Measurements from ENCODE around the gene ZG16. TPM values are rescaled to one million over a fixed set of nuclear protein-coding genes. Genes with fewer than 3 reads are reported as not detected.
A peak's percentile ranks its signal among the peaks of the same experiment; 100 is the strongest.

The ZG16 gene
- polyA plus RNA-seq, 1 donor: 0.08 TPM

DNA sequence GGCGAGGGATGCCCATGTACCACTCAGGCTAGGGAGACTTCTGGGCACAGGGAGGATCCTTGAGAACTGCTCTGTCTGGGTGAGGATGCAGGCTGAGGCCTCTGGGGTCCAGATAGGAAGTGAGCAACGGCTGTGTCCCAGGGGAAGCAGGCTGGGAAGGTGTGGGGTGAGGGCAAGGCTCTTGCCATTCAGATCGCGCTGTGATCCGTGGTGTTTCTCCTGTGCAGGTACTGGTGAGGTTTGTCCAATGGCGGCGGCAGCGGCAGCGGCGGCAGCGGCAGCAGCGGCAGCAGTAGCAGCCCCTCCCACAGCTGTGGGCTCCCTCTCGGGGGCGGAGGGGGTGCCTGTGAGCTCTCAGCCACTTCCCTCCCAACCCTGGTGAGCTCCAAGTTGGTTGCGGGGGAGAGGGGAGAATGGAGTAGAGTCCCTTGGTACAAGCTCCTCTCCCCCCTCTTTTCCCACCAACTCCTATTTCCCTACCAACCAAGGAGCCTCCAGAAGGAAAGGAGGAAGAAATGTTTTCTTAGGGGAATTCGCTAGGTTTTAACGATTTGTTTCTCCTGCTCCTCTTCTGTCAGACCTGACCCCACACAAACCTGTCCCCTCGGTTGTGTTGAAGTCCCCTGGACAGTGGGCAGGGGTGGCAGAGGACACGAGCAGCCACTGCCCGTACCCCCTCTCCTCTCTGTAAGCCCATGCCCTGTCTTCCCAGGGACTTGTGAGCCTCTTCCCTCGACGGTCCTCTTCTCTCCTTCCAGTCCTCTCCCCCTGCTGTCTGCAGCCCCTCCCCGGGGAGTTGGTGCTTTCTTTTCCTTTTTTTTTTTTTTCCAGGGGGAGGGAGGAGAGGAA lies 32.0 kb downstream of the ZG16 start:
- DNase-seq: no peak

DNA sequence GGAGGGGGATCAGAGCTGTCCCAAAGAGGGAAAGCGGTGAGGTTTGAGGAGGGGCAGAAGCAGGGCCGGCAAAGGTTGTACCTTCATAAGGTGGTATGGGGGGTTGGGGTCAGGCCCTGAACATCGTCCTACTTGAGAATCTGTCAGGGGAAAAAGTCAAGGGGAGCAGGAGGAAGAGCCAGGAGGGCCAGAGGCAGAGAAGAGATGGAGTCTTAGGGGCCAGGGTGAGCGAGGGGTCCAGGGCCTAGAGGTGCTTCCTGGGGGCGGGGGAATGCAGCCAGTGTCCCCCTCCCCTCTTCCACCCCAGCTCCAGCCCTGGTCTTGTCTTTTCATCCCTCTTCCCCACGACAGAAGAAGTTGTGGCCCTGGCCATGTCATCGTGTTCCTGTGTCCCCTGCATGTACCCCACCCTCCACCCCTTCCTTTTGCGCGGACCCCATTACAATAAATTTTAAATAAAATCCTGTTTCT lies 32.7 kb downstream of the ZG16 start:
- DNase-seq: no peak

DNA sequence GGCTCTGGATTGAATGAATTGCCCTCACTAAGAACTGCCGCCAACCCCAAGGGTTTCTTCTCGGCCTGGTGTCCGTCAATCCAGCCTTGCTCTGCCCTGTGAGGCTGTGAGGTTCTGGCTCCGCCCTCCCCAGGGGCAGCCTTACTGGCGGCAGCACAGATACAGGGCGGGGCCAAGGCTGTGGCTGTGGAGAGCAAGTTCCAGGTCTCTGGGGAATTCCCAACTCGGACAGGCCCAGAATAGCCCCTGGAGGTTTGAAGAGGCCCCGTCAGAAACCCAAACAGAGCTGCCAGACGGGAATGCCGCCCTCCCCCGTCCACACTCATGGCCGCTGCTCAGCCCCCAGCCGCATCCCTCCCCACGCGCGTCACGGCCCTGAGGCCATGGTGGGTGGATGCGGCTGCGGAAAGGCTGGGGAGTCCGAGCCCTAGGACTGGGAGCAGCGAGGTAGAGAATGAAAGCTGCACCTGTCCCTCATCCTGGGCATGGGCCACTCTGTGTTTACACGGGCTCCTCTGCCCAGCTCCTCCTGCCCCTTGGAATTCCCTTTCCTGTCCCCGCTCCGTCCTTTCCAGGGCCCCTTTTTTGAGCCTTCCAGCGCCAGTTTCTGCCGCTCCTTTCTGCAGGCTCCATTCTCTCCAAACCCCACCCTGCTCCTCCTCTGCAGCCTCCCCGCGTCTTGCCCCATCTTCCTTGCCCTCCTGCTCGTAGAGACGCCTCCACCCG lies 33.3 kb downstream of the ZG16 start:
- peak; percentile 93 for DNase-seq

- DNase-seq: peak; percentile 78
Observed at GRCh38 chr16:29811896-29812665, 34.0 kb downstream of the ZG16 start, which contains the start of gene PRRT2. TSS of gene PRRT2 (plus strand) at chr16:29812193. CDS start at chr16:29813055, 862 bp downstream.

DNA sequence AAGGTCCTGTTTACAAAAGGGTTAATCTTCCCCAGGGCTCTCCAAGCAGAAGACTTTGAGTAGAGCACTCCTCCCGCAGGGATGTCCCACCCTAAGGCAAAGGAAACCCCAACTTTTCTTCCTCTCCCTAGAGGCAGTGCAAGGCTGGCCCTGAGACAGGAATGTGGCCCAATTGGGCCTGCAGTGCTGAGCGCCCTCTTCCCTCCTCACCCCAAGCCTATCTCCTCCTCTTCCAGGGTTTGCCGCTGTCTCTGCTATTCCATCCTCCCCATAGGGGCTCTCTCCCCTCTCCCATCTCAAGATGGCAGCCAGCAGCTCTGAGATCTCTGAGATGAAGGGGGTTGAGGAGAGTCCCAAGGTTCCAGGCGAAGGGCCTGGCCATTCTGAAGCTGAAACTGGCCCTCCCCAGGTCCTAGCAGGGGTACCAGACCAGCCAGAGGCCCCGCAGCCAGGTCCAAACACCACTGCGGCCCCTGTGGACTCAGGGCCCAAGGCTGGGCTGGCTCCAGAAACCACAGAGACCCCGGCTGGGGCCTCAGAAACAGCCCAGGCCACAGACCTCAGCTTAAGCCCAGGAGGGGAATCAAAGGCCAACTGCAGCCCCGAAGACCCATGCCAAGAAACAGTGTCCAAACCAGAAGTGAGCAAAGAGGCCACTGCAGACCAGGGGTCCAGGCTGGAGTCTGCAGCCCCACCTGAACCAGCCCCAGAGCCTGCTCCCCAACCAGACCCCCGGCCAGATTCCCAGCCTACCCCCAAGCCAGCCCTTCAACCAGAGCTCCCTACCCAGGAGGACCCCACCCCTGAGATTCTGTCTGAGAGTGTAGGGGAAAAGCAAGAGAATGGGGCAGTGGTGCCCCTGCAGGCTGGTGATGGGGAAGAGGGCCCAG lies 34.9 kb downstream of the ZG16 start:
- DNase-seq: no peak

GRCh38 chr16:29813644-29814562 lies 35.8 kb downstream of the ZG16 start:
- DNase-seq: no peak

DNA sequence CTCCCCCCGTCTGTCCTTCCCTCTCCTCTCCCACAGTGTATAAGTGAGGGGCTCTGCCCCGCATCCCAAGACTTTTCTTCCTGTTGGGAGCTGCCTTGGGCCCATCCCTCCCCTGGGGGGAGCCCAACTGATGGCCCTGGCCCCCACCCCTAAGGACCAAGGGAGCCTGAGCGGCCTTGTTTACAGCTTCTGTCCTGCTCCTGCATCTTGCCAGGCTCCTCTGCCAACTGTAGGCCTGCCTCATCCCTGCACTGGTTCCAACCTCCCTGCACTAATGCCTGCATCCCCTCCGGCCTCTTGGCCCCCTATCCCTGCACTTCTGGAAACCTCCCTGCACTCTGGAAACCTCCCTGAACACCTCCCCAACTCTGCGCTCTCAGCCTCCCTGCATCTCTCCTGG lies 36.5 kb downstream of the ZG16 start:
- no peak for DNase-seq

- DNase-seq: no peak
Observed at GRCh38 chr16:29815032-29815721, 37.1 kb downstream of the ZG16 start.

- peak; percentile 98 for DNase-seq
Observed at GRCh38 chr16:29815793-29816693, 38.0 kb downstream of the ZG16 start, which contains the start of gene PAGR1. TSS of gene PAGR1 (plus strand) at chr16:29816152. CDS start at chr16:29816526, 374 bp downstream.

DNA sequence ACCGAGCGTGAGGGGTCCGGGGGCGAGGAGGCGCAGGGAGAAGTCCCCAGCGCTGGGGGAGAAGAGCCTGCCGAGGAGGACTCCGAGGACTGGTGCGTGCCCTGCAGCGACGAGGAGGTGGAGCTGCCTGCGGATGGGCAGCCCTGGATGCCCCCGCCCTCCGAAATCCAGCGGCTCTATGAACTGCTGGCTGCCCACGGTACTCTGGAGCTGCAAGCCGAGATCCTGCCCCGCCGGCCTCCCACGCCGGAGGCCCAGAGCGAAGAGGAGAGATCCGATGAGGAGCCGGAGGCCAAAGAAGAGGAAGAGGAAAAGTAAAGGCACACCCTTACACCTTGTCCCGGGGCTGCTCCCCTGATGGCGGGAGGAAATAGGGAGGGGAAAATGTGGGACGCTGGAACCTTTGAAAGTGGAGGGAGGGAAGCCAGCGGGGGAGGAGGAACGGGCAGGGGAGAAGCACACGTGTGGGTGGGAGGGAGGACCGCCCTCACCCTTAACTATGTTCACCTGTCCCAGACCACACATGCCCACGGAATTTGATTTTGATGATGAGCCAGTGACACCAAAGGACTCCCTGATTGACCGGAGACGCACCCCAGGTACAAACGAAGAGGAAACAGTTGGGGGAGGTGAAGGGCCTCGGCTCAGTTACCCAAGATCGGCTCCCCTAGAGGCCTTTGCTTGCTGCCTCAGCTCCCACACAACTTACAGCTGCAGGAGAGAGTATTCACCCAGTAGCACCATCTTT lies 38.8 kb downstream of the ZG16 start:
- no peak for DNase-seq

DNA sequence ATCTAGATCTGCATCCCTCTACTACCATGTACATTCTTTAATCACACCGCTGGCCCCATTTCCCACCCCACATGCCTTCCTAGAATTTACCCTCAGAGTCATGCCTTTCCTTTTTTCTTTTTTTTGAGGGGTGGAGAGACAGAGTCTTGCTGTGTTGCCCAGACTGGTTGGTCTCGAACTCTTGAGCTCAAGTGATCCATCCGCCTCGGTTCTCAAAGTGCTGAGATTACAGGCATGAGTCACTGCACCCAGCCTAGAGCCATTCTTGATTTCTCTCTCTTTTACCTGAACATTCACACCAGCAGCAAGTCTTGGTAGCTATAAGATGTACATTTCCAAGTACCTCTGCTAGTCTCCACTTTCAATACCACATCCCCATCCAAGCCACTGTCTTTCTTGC lies 40.0 kb downstream of the ZG16 start:
- no peak for DNase-seq

DNA sequence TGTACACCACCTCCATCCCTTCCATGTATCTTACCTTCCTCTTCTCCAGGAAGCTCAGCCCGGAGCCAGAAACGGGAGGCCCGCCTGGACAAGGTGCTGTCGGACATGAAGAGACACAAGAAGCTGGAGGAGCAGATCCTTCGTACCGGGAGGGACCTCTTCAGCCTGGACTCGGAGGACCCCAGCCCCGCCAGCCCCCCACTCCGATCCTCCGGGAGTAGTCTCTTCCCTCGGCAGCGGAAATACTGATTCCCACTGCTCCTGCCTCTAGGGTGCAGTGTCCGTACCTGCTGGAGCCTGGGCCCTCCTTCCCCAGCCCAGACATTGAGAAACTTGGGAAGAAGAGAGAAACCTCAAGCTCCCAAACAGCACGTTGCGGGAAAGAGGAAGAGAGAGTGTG lies 41.5 kb downstream of the ZG16 start:
- DNase-seq: no peak

DNA sequence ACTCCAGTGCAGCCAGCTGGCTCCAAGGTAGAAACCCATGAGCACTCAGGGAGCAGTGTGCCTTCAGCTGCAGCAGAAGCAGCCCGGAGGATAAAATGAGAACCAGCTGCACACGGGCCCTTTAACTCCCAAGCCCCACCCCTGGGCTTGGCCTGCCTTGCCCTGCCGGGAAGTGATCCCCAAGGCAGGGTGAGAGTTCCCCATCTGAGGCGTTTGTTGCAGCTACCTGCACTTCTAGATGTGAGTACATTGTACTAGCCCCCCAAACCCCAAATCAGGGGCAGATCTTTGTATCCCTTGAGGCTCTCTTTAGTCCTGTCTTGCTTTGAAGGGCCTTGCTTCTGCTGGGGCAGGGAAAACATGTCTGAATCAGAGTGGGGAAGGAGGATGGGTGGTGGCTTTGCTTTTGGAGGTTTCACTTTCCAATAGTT lies 42.2 kb downstream of the ZG16 start, which contains the start of gene MVP:
Gene MVP (plus strand): TSS at position 192 of the 431 bp plus-strand sequence. CDS start 10,088 bp downstream, outside the sequence.
- no peak for DNase-seq

GRCh38 chr16:29820730-29821642 lies 42.9 kb downstream of the ZG16 start:
- DNase-seq: no peak

- no peak for DNase-seq
Observed at GRCh38 chr16:29821643-29822115, 43.6 kb downstream of the ZG16 start.

DNA sequence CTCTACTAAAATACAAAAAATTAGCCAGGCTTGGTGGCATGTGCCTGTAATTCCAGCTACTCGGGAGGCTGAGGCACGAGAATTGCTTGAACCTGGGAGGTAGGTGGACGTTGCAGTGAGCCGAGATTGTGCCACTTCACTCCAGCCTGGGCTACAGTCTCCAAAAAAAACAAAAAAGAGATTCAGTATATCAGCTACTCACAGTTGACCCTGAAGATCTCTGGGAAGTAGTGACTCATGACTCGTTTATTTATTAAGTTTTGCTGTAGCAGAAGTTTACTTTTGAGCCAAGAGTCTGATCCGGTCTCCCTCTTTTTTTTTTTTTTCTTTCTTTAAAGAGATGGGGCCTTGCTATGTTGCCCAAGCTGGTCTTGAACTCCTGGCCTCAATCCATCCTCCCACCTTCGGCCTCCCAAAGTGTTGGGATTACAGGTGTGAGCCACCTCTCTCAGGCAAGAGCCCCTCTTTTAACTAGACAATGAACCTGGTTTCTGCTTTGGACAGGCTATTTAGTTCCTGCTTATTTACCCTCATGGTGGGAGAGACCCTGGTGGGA lies 46.6 kb downstream of the ZG16 start:
- DNase-seq: no peak

Measured in left kidney (tissue), 2 donors.